ENCODE results near the gene COG7. TPM values are rescaled to one million over a fixed set of nuclear protein-coding genes. Genes with fewer than 3 reads are reported as not detected.

COG7 gene
- polyA plus RNA-seq, 1 donor (not counting 4 experiments of a cell fraction or from before 2014, with no cell fraction given): 14.7 TPM

- no peaks in the 10 kb centered on the region for H3K9me1 ChIP-seq (ENCODE audit: control insufficient read depth, extremely low read depth, insufficient read depth, low read length)
- no peak overlapping the region for H3K9ac ChIP-seq (ENCODE audit: control insufficient read depth, extremely low read depth, insufficient read depth, low read length)
- no peaks in the 10 kb centered on the region for H3K9me3 ChIP-seq (ENCODE audit: control insufficient read depth, low read depth, low read length)
- no peaks in the 10 kb centered on the region for H3K79me2 ChIP-seq (ENCODE audit: control insufficient read depth, insufficient read depth, low read length)
- H3K27me3 ChIP-seq (ENCODE audit: control insufficient read depth, extremely low read depth, insufficient read depth, low read length): no peaks in the 10 kb centered on the region
- no peak for TF ChIP-seq EZH2 (IDR thresholded peaks at IDR 0.05; ENCODE audit: low read length)
- TF ChIP-seq CTCF (optimal IDR thresholded peaks at IDR 0.05 in 1 of 3, IDR thresholded peaks at IDR 0.05 in 1 of 3, conservative IDR thresholded peaks at IDR 0.05 in 1 of 3; ENCODE audit: extremely low read depth in 1 of 3, insufficient read depth in 2 of 3, low read length in 3 of 3): no peak
- no peak for DNase-seq (ENCODE audit: low read depth, low spot score)
- no peak overlapping the region for H3K4me2 ChIP-seq (ENCODE audit: control insufficient read depth, extremely low read depth, insufficient read depth, low read depth, low read length)
- dilution Hi-C loops (cut with MboI; ENCODE audit: extremely low pct_ligation_motif_present, low sequenced_read_pairs): no loop called here
- H2AFZ ChIP-seq (ENCODE audit: control insufficient read depth, low read length): no peak overlapping the region
- H3K36me3 ChIP-seq (ENCODE audit: control insufficient read depth in 2 of 2, extremely low read depth in 1 of 2, insufficient read depth in 2 of 2, low read length in 2 of 2): peaks cover 34 to 38% of the 10 kb centered on the region in 2 experiments
- H3K4me3 ChIP-seq (ENCODE audit: control insufficient read depth in 2 of 3, extremely low read depth in 1 of 3, insufficient read depth in 2 of 3, low read depth in 1 of 3, low read length in 3 of 3): no peak overlapping the region
- H4K20me1 ChIP-seq (ENCODE audit: control insufficient read depth, extremely low read depth, insufficient read depth, low read length): no peaks in the 10 kb centered on the region
- no peaks in the 10 kb centered on the region for H3K4me1 ChIP-seq (ENCODE audit: control insufficient read depth, extremely low read depth, insufficient read depth, low read length)
- H3K27ac ChIP-seq (ENCODE audit: control insufficient read depth, insufficient read depth, low read length): no peak overlapping the region
- FAIRE-seq: no peak
Observed at GRCh38 chr16:23476289-23476688, 23.3 kb upstream of the COG7 start.

- Histone ChIP-seq H3K4me2 (ENCODE audit: control insufficient read depth, extremely low read depth, insufficient read depth, low read depth, low read length) (peak overlapping the region; percentile 5), H3K9ac (ENCODE audit: control insufficient read depth, extremely low read depth, insufficient read depth, low read length) (peak overlapping the region; percentile 30), H3K27me3 (ENCODE audit: control insufficient read depth, extremely low read depth, insufficient read depth, low read length) (no peaks in the 10 kb centered on the region), H2AFZ (ENCODE audit: control insufficient read depth, low read length) (no peak overlapping the region), H3K9me1 (ENCODE audit: control insufficient read depth, extremely low read depth, insufficient read depth, low read length) (peaks cover 2% of the 10 kb centered on the region), H3K4me1 (ENCODE audit: control insufficient read depth, extremely low read depth, insufficient read depth, low read length) (peaks cover 19% of the 10 kb centered on the region), H4K20me1 (ENCODE audit: control insufficient read depth, extremely low read depth, insufficient read depth, low read length) (no peaks in the 10 kb centered on the region), H3K27ac (ENCODE audit: control insufficient read depth, insufficient read depth, low read length) (peak overlapping the region; percentile 59), H3K4me3 (ENCODE audit: control insufficient read depth in 2 of 3, extremely low read depth in 1 of 3, insufficient read depth in 2 of 3, low read depth in 1 of 3, low read length in 3 of 3) (no peak overlapping the region), H3K36me3 (ENCODE audit: control insufficient read depth in 2 of 2, extremely low read depth in 1 of 2, insufficient read depth in 2 of 2, low read length in 2 of 2) (peaks cover 17 to 32% of the 10 kb centered on the region in 2 experiments), H3K9me3 (ENCODE audit: control insufficient read depth, low read depth, low read length) (no peaks in the 10 kb centered on the region), H3K79me2 (ENCODE audit: control insufficient read depth, insufficient read depth, low read length) (no peaks in the 10 kb centered on the region)
- TF ChIP-seq CTCF (optimal IDR thresholded peaks at IDR 0.05 in 1 of 3, IDR thresholded peaks at IDR 0.05 in 1 of 3, conservative IDR thresholded peaks at IDR 0.05 in 1 of 3; ENCODE audit: extremely low read depth in 1 of 3, insufficient read depth in 2 of 3, low read length in 3 of 3): no peak
- no peak for TF ChIP-seq EZH2 (IDR thresholded peaks at IDR 0.05; ENCODE audit: low read length)
- DNase-seq (ENCODE audit: low read depth, low spot score) (no peak), FAIRE-seq (peak; percentile 34)
- dilution Hi-C loops (cut with MboI; ENCODE audit: extremely low pct_ligation_motif_present, low sequenced_read_pairs): no loop called here
Observed at GRCh38 chr16:23469814-23470213, 16.8 kb upstream of the COG7 start.

All from keratinocyte (primary cell).